ENCODE data around the gene TXNRD3. TPM values are rescaled to one million over a fixed set of nuclear protein-coding genes. Genes with fewer than 3 reads are reported as not detected.

The TXNRD3 gene
- total RNA-seq, 1 experiment from 2014 or later: 8.1 TPM

GRCh38 chr3:126659915-126660886 lies 5.3 kb upstream of the TXNRD3 start:
- TF ChIP-seq, protein P1, sequence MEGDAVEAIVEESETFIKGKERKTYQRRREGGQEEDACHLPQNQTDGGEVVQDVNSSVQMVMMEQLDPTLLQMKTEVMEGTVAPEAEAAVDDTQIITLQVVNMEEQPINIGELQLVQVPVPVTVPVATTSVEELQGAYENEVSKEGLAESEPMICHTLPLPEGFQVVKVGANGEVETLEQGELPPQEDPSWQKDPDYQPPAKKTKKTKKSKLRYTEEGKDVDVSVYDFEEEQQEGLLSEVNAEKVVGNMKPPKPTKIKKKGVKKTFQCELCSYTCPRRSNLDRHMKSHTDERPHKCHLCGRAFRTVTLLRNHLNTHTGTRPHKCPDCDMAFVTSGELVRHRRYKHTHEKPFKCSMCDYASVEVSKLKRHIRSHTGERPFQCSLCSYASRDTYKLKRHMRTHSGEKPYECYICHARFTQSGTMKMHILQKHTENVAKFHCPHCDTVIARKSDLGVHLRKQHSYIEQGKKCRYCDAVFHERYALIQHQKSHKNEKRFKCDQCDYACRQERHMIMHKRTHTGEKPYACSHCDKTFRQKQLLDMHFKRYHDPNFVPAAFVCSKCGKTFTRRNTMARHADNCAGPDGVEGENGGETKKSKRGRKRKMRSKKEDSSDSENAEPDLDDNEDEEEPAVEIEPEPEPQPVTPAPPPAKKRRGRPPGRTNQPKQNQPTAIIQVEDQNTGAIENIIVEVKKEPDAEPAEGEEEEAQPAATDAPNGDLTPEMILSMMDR (conservative IDR thresholded peaks at IDR 0.05): peak; percentile 60
- Mint-ChIP-seq H3K36me3 (ENCODE audit: insufficient read depth in 1 of 3, low read depth in 3 of 3) (peaks cover 0 to 2% (median 1%) of the 10 kb centered on the region in 3 experiments; a peak in 3 of 7 replicates), H3K4me1 (peaks cover 8 to 17% of the 10 kb centered on the region in 2 experiments), H3K27me3 (ENCODE audit: low read depth) (peaks cover 68% of the 10 kb centered on the region), H3K9me3 (peaks cover 10 to 11% of the 10 kb centered on the region in 2 experiments; a peak in 4 of 5 replicates), H3K4me3 (no peak overlapping the region), H3K27ac (no peak overlapping the region)
- H4K91ac ChIP-seq (ENCODE audit: insufficient read length, low read depth, low read length): no peak overlapping the region
- H3K79me2 ChIP-seq (ENCODE audit: insufficient read depth, low read length): no peaks in the 10 kb centered on the region
- H2AFZ ChIP-seq (ENCODE audit: low read length): no peak overlapping the region
- no peak overlapping the region for H3K9ac ChIP-seq (ENCODE audit: extremely low read depth, insufficient read length, low read length)
- H4K20me1 ChIP-seq (ENCODE audit: control insufficient read depth, insufficient read depth, insufficient read length): no peaks in the 10 kb centered on the region
- H2BK12ac ChIP-seq (ENCODE audit: insufficient read length, low read depth, low read length): no peak overlapping the region
- H3K14ac ChIP-seq (ENCODE audit: insufficient read depth, low read length): no peak overlapping the region
- WGBS (ENCODE audit: extremely low coverage, insufficient read length, low lambda C conversion rate): no CpG with 5 or more reads among the region's 19 CpGs
- H2BK15ac ChIP-seq (ENCODE audit: low read depth, low read length): no peak overlapping the region
- DNase-seq: peak; percentile 63
- H3K56ac ChIP-seq (ENCODE audit: insufficient read length, low read depth, low read length): no peak overlapping the region
- H4K5ac ChIP-seq (ENCODE audit: insufficient read length, low read depth, low read length): no peak overlapping the region
- H3K27ac ChIP-seq (ENCODE audit: insufficient read length, low read depth, low read length): no peak overlapping the region
- no peak overlapping the region for H3T11ph ChIP-seq (ENCODE audit: low read length)
- no peak overlapping the region for H2AK5ac ChIP-seq (ENCODE audit: insufficient read length, low read length)
- no peak overlapping the region for H3K18ac ChIP-seq (ENCODE audit: insufficient read length, low read depth, low read length)
- no peak overlapping the region for H4K8ac ChIP-seq (replicated peaks; ENCODE audit: insufficient read length, low read depth, low read length)
- H3K27me3 ChIP-seq (ENCODE audit: insufficient read depth, low read length): no peaks in the 10 kb centered on the region
- no peak overlapping the region for H3K4me2 ChIP-seq (ENCODE audit: insufficient read depth, insufficient read length, low read length)
- H2BK20ac ChIP-seq (ENCODE audit: low read depth, low read length, poor library complexity, severe bottlenecking): no peak overlapping the region
- no peak overlapping the region for H3K4ac ChIP-seq (ENCODE audit: low read depth, low read length)
- H3K79me1 ChIP-seq (ENCODE audit: insufficient read depth, low read depth, low read length, poor library complexity, severe bottlenecking): no peaks in the 10 kb centered on the region
- no peak overlapping the region for H2BK120ac ChIP-seq (ENCODE audit: low read depth, low read length, poor library complexity, severe bottlenecking)
- no peak overlapping the region for H3K23ac ChIP-seq (ENCODE audit: insufficient read length, low read depth, low read length)
- no peak overlapping the region for H2BK5ac ChIP-seq (ENCODE audit: insufficient read length, low read length)
- H3K23me2 ChIP-seq (ENCODE audit: insufficient read length, low read depth, low read length, poor library complexity, severe bottlenecking): no peaks in the 10 kb centered on the region
- no peaks in the 10 kb centered on the region for H3K4me1 ChIP-seq (ENCODE audit: insufficient read depth, low read length)
- no peaks in the 10 kb centered on the region for H3K9me3 ChIP-seq (ENCODE audit: control insufficient read depth, low read depth, low read length)

Data from H9 (cell line).